Right lobe of liver (tissue), 6 donors: Measurements from ENCODE around the gene GRK7. TPM values are rescaled to one million over a fixed set of nuclear protein-coding genes. Genes with fewer than 3 reads are reported as not detected.

Experiments
- ATAC-seq, 4 donors: fragments of 200-7000 bp; cut with Tn5 transposase; one replicate each; pipeline ENCODE4 v1.9.1; 2020; ENCODE audit warnings: mild to moderate bottlenecking in 4 of 4, moderate library complexity in 4 of 4
- DNase-seq, 3 donors: peaks; one replicate each; pipeline ENCODE4 v3.0.0-alpha.2; 2020
- H3K27ac ChIP-seq, 3 donors: fragments of 200-600 bp; one replicate each; pipeline ENCODE4 v1.8.0; 2022
- H3K27me3 ChIP-seq, 2 donors: fragments of 200-600 bp; one replicate each; pipeline ENCODE4 v1.8.0; 2022
- H3K36me3 ChIP-seq, 4 donors: fragments of 200-600 bp; sonication (generic) in 1 of 4; one replicate each; pipeline versions ENCODE4 v1.5.1 to v1.8.0; 2017 to 2022; ENCODE audit warnings: control low read depth in 1 of 4
- H3K4me1 ChIP-seq, 4 donors: fragments of 200-600 bp; sonication (generic) in 1 of 4; one replicate each; pipeline versions ENCODE4 v1.5.1 to v1.8.0; 2017 to 2022; ENCODE audit warnings: control low read depth in 1 of 4
- H3K4me3 ChIP-seq, 3 donors: fragments of 200-600 bp; one replicate each; pipeline ENCODE4 v1.8.0; 2022
- H3K9me3 ChIP-seq, 4 donors: fragments of 200-600 bp; sonication (generic) in 1 of 4; one replicate each; pipeline versions ENCODE4 v1.5.1 to v1.8.0; 2017 to 2022; ENCODE audit warnings: control low read depth in 1 of 4
- POLR2A ChIP-seq: fragments of 450-650 bp; IDR thresholded peaks from one replicate; pipeline ENCODE4 v1.6.1; 2017; ENCODE audit warnings: antibody characterized with exemption, mild to moderate bottlenecking
- WGBS: methylation state at CpG from one replicate; pipeline ENCODE4 v1.1.6; 2018; ENCODE audit warnings: low coverage, low lambda C conversion rate; ENCODE audit not compliant: insufficient coverage; ENCODE audit errors: missing lambda C conversion rate; 5-methylcytosine and 5-hydroxymethylcytosine counted together
- intact Hi-C, 2 donors: fragments of 100-400 bp; cut with DNase I; formaldehyde crosslinking; loops; one replicate each; pipeline versions ENCODE4 v1.11.2 to v1.14.1; 2022
- total RNA-seq, 6 experiments: library from RNA; depleted of rRNA in 2 of 6; stranded (reverse); fragments of >200 nt in 2 of 6; fragmentation: NEBNext Ultra II Directional in 3 of 6; extraction: Animal tissue kit (Norgen Biotek cat#: 25700) in 3 of 6; gene quantifications; one replicate each; pipeline versions ENCODE4 v1.1.0 to v1.2.4, GENCODE V29; 2016 to 2023
- TF ChIP-seq, protein P1 (sequence below), 4 donors: fragments of 200-600 bp in 3 of 4; fragments of 450-650 bp in 1 of 4; IDR thresholded peaks; one replicate each; pipeline versions ENCODE4 v1.5.1 to v1.8.0; 2016 to 2022; ENCODE audit warnings: antibody characterized with exemption in 4 of 4, mild to moderate bottlenecking in 2 of 4
- donor health status: DM: no; HTN: yes; CAD: no.
- donor health status: DM: no; HTN: no; CAD: no.
- donor health status: DM: no; HTN: no; CAD: no.
- donor health status: DM: no; HTN: yes; CAD: no.
- donor health status: DM: no; HTN: yes; CAD: no.

GRK7 gene
- total RNA-seq, 6 experiments from 2014 or later = 0.06 TPM; not detected in 5

DNA sequence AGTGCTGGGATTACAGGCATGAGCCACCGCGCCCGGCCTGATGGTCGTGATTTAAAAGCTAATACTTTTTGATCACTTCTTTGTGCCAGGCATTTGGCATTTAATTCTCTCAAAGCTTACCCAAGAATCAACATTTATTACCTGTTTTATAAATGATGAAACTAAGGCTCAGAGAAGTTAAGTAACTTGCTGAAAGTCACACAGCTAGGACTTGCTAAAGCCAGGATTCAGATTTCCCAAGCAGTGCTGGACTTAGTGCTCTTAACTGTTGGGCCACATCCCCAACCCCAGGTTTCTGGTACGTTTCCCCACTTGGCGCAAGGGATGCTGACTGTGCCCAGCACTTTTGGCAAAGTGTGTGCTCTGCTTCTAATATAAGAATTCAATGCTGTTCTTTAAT lies 10.5 kb downstream of the GRK7 start:
- DNase-seq (no peak), ATAC-seq (no peak)
- no peak overlapping the region for H3K4me3 ChIP-seq
- no peak overlapping the region for H3K27ac ChIP-seq
- TF ChIP-seq, protein P1, sequence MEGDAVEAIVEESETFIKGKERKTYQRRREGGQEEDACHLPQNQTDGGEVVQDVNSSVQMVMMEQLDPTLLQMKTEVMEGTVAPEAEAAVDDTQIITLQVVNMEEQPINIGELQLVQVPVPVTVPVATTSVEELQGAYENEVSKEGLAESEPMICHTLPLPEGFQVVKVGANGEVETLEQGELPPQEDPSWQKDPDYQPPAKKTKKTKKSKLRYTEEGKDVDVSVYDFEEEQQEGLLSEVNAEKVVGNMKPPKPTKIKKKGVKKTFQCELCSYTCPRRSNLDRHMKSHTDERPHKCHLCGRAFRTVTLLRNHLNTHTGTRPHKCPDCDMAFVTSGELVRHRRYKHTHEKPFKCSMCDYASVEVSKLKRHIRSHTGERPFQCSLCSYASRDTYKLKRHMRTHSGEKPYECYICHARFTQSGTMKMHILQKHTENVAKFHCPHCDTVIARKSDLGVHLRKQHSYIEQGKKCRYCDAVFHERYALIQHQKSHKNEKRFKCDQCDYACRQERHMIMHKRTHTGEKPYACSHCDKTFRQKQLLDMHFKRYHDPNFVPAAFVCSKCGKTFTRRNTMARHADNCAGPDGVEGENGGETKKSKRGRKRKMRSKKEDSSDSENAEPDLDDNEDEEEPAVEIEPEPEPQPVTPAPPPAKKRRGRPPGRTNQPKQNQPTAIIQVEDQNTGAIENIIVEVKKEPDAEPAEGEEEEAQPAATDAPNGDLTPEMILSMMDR (IDR thresholded peaks at IDR 0.05) = no peak
- TF ChIP-seq POLR2A = no peak
- 71% methylated on average over 1 of the region's 6 CpGs for WGBS
- no peaks in the 10 kb centered on the region for H3K4me1 ChIP-seq
- intact Hi-C loops = no loop called here
- H3K27me3 ChIP-seq = no peaks in the 10 kb centered on the region
- no peaks in the 10 kb centered on the region for H3K36me3 ChIP-seq
- H3K9me3 ChIP-seq = no peaks in the 10 kb centered on the region

- Histone ChIP-seq H3K36me3 (no peaks in the 10 kb centered on the region), H3K27me3 (no peaks in the 10 kb centered on the region), H3K4me3 (no peak overlapping the region), H3K4me1 (no peaks in the 10 kb centered on the region), H3K27ac (no peak overlapping the region), H3K9me3 (no peaks in the 10 kb centered on the region)
- TF ChIP-seq, protein P1 (IDR thresholded peaks at IDR 0.05) = no peak
- no peak for TF ChIP-seq POLR2A
- DNase-seq (no peak), ATAC-seq (no peak)
- intact Hi-C loops = no loop called here
- 86% methylated on average over 13 of the region's 14 CpGs for WGBS
Measured at GRCh38 chr3:141776376-141776775, 13.2 kb downstream of the GRK7 start.

DNA sequence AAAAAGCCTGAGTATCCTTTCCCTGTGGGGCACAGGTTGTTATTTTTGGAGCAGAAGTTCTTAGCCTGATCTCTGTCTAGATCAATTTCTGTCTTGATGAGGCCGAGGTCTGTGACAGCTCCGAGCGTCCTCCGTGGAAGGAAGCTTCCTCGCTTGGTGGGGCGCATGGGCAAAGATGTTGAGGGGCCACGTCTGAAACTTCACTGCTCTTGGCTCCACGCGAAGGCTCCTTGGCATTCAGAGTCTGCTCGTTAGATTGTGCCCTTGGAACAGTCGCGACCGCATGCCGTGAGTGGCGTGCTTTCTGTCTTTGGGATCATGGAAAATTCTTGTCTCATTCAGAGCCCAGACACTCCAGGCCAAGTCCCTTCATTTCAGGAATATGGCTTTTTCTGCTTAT lies 13.7 kb downstream of the GRK7 start:
- WGBS = 80% methylated on average over 11 of the region's 15 CpGs
- Histone ChIP-seq H3K4me3 (no peak overlapping the region), H3K36me3 (no peaks in the 10 kb centered on the region), H3K27me3 (no peaks in the 10 kb centered on the region), H3K9me3 (no peaks in the 10 kb centered on the region), H3K4me1 (no peaks in the 10 kb centered on the region), H3K27ac (no peak overlapping the region)
- no peak for DNase-seq
- intact Hi-C loops = no loop called here
- no peak for TF ChIP-seq POLR2A
- TF ChIP-seq, protein P1 (IDR thresholded peaks at IDR 0.05) = no peak
- ATAC-seq = no peak

DNA sequence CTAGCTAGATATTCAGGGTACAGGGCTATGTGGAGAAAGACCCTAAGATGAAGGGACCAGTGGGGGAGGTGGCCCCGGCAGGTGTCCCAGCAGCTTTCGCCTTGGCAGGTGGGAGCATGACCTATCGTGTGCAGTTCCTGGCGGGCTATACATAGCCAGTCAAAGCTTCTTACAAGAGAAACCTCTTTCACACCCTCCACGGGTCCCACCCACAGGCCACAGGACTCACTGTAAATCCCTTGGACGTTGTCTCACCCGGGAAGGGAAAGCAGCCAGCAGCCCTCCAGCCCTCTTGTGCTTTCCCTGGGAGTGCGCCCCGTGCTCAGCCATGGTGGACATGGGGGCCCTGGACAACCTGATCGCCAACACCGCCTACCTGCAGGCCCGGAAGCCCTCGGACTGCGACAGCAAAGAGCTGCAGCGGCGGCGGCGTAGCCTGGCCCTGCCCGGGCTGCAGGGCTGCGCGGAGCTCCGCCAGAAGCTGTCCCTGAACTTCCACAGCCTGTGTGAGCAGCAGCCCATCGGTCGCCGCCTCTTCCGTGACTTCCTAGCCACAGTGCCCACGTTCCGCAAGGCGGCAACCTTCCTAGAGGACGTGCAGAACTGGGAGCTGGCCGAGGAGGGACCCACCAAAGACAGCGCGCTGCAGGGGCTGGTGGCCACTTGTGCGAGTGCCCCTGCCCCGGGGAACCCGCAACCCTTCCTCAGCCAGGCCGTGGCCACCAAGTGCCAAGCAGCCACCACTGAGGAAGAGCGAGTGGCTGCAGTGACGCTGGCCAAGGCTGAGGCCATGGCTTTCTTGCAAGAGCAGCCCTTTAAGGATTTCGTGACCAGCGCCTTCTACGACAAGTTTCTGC lies 15.0 kb downstream of the GRK7 start:
- DNase-seq (no peak), ATAC-seq (peak in 1 of 4 donors; percentile 13)
- 95% methylated on average over 17 of the region's 42 CpGs for WGBS
- H3K4me3 ChIP-seq = no peak overlapping the region
- H3K4me1 ChIP-seq = no peaks in the 10 kb centered on the region
- TF ChIP-seq, protein P1 (IDR thresholded peaks at IDR 0.05) = no peak
- no peak for TF ChIP-seq POLR2A
- H3K27ac ChIP-seq = no peak overlapping the region
- H3K9me3 ChIP-seq = no peaks in the 10 kb centered on the region
- H3K36me3 ChIP-seq = no peaks in the 10 kb centered on the region
- intact Hi-C loops = no loop called here
- no peaks in the 10 kb centered on the region for H3K27me3 ChIP-seq
